ENCODE data around the gene SPG11.
"Not testable (repeated sequence)": the region's sequence is repeated elsewhere in the genome, so short reads cannot be mapped to it uniquely, and the experiment has no call there.

SPG11 gene, protein sequence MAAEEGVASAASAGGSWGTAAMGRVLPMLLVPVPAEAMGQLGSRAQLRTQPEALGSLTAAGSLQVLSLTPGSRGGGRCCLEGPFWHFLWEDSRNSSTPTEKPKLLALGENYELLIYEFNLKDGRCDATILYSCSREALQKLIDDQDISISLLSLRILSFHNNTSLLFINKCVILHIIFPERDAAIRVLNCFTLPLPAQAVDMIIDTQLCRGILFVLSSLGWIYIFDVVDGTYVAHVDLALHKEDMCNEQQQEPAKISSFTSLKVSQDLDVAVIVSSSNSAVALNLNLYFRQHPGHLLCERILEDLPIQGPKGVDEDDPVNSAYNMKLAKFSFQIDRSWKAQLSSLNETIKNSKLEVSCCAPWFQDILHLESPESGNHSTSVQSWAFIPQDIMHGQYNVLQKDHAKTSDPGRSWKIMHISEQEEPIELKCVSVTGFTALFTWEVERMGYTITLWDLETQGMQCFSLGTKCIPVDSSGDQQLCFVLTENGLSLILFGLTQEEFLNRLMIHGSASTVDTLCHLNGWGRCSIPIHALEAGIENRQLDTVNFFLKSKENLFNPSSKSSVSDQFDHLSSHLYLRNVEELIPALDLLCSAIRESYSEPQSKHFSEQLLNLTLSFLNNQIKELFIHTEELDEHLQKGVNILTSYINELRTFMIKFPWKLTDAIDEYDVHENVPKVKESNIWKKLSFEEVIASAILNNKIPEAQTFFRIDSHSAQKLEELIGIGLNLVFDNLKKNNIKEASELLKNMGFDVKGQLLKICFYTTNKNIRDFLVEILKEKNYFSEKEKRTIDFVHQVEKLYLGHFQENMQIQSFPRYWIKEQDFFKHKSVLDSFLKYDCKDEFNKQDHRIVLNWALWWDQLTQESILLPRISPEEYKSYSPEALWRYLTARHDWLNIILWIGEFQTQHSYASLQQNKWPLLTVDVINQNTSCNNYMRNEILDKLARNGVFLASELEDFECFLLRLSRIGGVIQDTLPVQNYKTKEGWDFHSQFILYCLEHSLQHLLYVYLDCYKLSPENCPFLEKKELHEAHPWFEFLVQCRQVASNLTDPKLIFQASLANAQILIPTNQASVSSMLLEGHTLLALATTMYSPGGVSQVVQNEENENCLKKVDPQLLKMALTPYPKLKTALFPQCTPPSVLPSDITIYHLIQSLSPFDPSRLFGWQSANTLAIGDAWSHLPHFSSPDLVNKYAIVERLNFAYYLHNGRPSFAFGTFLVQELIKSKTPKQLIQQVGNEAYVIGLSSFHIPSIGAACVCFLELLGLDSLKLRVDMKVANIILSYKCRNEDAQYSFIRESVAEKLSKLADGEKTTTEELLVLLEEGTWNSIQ (N-terminal part only)

GRCh38 chr15:44663410-44664308, at the start of gene SPG11:
SPG11 (minus strand) TSS chr15:44663662; CDS start chr15:44663647, 15 bp downstream.
- DNase-seq = peak; percentile 99

DNA sequence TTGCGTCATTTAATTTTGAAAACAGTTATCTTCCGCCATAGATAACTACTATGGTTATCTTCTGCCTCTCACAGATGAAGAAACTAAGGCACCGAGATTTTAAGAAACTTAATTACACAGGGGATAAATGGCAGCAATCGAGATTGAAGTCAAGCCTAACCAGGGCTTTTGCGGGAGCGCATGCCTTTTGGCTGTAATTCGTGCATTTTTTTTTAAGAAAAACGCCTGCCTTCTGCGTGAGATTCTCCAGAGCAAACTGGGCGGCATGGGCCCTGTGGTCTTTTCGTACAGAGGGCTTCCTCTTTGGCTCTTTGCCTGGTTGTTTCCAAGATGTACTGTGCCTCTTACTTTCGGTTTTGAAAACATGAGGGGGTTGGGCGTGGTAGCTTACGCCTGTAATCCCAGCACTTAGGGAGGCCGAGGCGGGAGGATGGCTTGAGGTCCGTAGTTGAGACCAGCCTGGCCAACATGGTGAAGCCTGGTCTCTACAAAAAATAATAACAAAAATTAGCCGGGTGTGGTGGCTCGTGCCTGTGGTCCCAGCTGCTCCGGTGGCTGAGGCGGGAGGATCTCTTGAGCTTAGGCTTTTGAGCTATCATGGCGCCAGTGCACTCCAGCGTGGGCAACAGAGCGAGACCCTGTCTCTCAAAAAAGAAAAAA, 49.0 kb upstream of the SPG11 start:
- DNase-seq = peak; percentile 92

GRCh38 chr15:44711743-44712345, 48.4 kb upstream of the SPG11 start:
- peak; percentile 74 for DNase-seq

GRCh38 chr15:44711096-44711742, 47.8 kb upstream of the SPG11 start, which contains the start of the genes B2M and PATL2:
B2M (plus strand) TSS chr15:44711517; CDS start chr15:44711547, 30 bp downstream.
PATL2 (minus strand) TSS chr15:44711323; CDS start chr15:44676490, 34,833 bp downstream.
- peak; percentile 97 for DNase-seq

- DNase-seq = peak; percentile 91
These were observed 47.0 kb upstream of the SPG11 start for GRCh38 chr15:44710236-44711095.

DNA sequence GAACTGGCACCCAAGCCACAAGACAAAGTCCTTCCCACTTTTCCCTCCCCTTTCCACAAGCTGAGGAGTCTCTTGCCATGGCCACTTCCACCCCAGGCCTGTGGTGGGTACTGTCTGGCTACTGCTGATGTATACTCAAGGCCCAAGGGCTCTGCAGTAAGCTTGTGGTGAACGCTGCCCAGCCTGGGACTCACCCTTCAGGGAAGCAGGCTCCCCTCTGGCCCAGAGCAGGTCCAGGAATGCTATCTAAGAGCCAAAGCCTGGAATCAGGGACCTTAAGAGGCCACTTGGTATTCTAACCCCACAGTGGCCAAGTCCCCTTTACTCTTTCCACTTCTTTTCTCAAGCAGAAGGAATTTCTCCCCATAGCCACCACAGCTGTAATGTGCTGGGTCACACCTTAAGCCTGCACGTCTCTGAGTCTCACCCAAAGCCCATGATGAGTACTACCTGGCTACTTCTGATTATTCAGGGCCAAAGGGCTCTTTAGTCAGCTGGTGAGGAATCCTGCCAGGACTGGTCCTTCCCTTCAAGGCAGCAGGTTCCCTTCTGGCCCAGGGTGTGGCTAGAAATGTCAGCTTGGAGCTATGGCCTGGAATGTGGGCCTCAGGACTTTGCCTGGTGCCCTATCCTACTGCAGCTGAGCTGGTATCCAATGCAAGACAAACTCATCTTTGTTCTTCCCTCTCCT, 43.6 kb upstream of the SPG11 start:
- DNase-seq = no peak

- DNase-seq = no peak
These were observed 42.9 kb upstream of the SPG11 start for GRCh38 chr15:44706401-44706800.

DNA sequence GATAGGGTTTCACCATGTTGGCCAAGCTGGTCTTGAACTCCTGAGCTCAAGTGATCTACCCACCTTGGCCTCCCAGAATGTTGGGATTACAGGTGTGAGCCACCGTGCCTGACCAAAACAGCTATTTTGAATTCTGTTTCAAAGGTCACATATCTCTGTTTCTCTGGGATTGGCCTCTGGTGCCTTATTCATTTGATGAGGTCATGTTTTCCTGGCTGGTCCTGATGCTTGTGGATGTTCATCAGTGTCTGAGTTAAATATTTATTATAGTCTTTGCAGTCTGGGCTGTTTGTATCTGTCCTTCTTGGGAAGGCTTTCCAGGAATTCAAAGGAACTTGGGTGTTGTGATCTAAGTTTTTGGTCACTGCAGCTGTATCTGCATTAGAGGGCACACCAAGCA, 42.5 kb upstream of the SPG11 start:
- DNase-seq = no peak

GRCh38 chr15:44700676-44701075, 37.2 kb upstream of the SPG11 start:
- DNase-seq = not testable (repeated sequence)

DNA sequence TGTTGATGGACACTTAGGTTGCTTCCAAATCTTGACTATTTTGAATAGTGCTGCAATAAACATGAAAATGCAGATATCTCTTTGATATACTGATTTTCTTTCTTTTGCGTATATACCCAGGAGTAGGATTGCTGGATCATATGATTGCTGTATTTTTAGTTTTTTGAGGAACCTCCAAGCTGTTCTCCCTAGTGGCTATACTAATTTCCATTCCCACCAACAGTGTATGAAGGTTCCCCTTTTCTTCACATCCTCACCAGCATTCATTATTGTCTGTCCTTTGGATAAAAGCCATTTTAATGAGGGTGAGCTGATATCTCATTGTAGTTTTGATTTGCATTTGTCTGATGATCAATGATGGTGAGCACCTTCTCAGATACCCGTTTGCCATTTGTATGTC, 35.2 kb upstream of the SPG11 start:
- peak; percentile 39 for DNase-seq

- DNase-seq = no peak
These were observed 33.6 kb upstream of the SPG11 start for GRCh38 chr15:44697014-44697413.

DNA sequence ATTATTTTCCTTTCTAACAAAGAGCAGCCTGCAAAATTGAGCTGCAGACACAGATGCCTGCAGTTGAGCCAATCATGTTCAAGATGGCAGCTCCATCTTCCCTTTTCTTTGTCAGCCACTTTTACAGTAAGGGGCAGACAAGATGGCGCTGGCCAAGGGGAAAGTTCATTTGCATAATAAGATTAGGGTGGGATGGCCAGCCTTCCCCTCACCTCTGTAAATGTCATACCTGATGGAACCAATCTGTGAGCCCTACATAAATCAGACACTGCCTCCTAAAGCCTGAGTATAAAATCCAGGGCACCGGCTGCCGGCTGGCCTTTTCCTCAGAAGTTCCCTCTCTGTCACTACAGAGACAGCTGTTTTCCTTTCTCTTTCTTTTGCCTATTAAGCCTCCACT, 31.8 kb upstream of the SPG11 start:
- DNase-seq = no peak

- no peak for DNase-seq
These were observed 31.0 kb upstream of the SPG11 start for GRCh38 chr15:44694416-44694815.

DNA sequence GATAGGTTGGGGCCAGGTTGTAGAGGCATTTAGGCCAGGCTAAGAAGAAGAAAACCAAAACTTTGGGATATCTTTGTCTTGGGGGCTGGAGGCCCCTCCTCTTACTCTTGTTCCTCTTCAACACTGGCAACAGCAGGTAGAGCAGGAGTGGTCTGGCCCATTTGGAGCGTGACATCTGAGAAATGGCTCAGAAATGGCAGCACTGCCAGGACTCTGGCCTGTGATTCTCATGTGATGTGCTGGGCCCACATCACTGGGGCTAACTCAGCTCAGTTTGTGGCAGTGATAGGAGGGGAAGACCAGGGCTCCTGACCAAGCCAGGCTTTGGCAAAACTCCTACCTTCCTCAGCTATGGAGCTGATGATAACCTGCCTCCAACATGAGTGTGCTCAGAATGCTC, 29.2 kb upstream of the SPG11 start:
- DNase-seq = no peak

- DNase-seq = not testable (repeated sequence)
These were observed 26.8 kb upstream of the SPG11 start for GRCh38 chr15:44690245-44690644.

DNA sequence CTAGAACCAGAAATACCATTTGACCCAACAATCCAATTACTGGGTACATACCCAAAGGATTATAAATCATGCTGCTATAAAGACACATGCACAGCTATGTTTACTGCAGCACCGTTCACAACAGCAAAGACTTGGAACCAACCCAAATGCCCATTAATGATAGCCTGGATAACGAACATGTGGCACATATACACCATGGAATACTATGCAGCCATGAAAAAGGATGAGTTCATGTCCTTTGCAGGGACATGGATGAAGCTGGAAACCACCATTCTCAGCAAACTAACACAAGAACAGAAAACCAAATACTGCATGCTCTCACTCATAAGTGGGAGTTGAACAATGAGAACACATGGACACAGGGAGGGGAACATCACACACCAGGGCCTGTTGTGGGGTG, 25.9 kb upstream of the SPG11 start:
- not testable (repeated sequence) for DNase-seq

GRCh38 chr15:44682809-44683682, 19.6 kb upstream of the SPG11 start:
- DNase-seq = peak; percentile 61
